ENCODE results near the gene SEPTIN2. TPM values are rescaled to one million over a fixed set of nuclear protein-coding genes. Genes with fewer than 3 reads are reported as not detected.

Gene SEPTIN2
- total RNA-seq, 2 donors from 2014 or later: 289 to 405 TPM

DNA sequence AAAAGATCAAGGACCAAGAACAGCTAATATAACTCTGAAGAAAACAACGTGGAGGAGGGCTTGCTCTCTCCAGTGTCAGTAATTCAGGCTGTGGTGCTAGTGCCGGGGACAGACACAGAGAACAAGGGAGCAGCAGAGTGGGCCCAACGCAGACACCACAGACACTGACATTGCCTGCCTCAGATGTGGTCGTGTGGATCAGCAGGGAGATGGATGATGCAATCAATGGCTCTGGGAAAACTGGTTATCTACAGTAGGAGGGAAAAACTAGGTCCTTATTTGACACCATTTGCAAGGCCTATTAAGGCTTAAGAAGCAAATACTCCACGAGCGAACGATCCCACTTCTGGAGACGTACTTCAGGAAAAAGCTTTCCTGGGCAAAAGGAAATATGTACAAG lies 36.3 kb upstream of the SEPTIN2 start:
- DNase-seq (ENCODE audit: low spot score): no peak
- Histone ChIP-seq H3K4me1 (ENCODE audit: control insufficient read depth in 1 of 2, low read depth in 2 of 2) (no peaks in the 10 kb centered on the region), H3K9me3 (no peaks in the 10 kb centered on the region), H3K27me3 (replicated peaks; ENCODE audit: insufficient read depth) (no peaks in the 10 kb centered on the region), H3K36me3 (no peaks in the 10 kb centered on the region), H3K27ac (no peak overlapping the region), H3K4me3 (no peak overlapping the region)
- TF ChIP-seq, protein P1, sequence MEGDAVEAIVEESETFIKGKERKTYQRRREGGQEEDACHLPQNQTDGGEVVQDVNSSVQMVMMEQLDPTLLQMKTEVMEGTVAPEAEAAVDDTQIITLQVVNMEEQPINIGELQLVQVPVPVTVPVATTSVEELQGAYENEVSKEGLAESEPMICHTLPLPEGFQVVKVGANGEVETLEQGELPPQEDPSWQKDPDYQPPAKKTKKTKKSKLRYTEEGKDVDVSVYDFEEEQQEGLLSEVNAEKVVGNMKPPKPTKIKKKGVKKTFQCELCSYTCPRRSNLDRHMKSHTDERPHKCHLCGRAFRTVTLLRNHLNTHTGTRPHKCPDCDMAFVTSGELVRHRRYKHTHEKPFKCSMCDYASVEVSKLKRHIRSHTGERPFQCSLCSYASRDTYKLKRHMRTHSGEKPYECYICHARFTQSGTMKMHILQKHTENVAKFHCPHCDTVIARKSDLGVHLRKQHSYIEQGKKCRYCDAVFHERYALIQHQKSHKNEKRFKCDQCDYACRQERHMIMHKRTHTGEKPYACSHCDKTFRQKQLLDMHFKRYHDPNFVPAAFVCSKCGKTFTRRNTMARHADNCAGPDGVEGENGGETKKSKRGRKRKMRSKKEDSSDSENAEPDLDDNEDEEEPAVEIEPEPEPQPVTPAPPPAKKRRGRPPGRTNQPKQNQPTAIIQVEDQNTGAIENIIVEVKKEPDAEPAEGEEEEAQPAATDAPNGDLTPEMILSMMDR (IDR thresholded peaks at IDR 0.05): no peak
- ATAC-seq (ENCODE audit: insufficient number of reproducible peaks, low FRiP score, low read depth): no peak

DNA sequence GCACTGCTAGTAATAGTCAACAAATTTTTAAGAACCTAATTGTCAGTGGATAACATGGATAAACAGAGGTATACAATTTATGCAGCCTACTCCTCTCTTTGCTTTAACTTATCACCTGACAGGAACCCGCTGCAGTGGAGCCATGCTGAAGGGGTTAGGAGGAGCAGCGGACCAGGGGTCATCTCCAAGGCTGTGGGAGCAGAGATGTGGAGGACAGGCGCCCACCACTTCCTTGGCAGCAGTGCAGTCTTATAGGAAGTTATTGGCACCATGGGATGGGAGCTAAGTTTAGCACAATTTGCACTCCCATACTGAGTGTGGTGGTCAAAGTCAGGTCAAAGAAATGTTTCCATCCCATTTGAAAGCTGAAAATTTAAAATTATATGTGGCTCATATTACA lies 35.9 kb upstream of the SEPTIN2 start:
- TF ChIP-seq, protein P1 (IDR thresholded peaks at IDR 0.05): no peak
- Histone ChIP-seq H3K4me1 (ENCODE audit: control insufficient read depth in 1 of 2, low read depth in 2 of 2) (no peaks in the 10 kb centered on the region), H3K27me3 (replicated peaks; ENCODE audit: insufficient read depth) (no peaks in the 10 kb centered on the region), H3K9me3 (no peaks in the 10 kb centered on the region), H3K36me3 (no peaks in the 10 kb centered on the region), H3K4me3 (no peak overlapping the region), H3K27ac (no peak overlapping the region)
- ATAC-seq (ENCODE audit: insufficient number of reproducible peaks, low FRiP score, low read depth) (no peak), DNase-seq (ENCODE audit: low spot score) (no peak)

DNA sequence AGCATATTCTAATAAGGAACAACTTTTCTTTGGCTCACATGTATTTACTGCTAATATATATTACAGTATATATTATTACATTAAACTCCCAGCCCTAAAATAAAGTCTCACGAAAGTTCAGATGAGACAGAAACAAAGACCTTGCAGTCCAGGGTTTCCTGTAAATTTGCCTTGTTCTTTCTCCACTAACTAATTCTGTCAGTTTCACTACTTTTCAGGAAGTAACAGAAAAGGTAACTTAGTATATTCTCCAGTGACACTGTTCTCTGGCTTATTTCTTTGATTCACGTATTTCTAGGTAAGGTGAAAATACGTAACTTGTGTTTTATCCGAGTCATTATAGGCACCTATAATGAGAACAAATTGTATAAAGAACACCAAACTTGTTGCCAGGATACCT lies 35.4 kb upstream of the SEPTIN2 start:
- Histone ChIP-seq H3K27me3 (replicated peaks; ENCODE audit: insufficient read depth) (no peaks in the 10 kb centered on the region), H3K27ac (no peak overlapping the region), H3K4me3 (no peak overlapping the region), H3K4me1 (ENCODE audit: control insufficient read depth in 1 of 2, low read depth in 2 of 2) (no peaks in the 10 kb centered on the region), H3K36me3 (no peaks in the 10 kb centered on the region), H3K9me3 (no peaks in the 10 kb centered on the region)
- no peak for DNase-seq (ENCODE audit: low spot score)
- ATAC-seq (ENCODE audit: insufficient number of reproducible peaks, low FRiP score, low read depth): no peak
- TF ChIP-seq, protein P1 (IDR thresholded peaks at IDR 0.05): no peak

DNA sequence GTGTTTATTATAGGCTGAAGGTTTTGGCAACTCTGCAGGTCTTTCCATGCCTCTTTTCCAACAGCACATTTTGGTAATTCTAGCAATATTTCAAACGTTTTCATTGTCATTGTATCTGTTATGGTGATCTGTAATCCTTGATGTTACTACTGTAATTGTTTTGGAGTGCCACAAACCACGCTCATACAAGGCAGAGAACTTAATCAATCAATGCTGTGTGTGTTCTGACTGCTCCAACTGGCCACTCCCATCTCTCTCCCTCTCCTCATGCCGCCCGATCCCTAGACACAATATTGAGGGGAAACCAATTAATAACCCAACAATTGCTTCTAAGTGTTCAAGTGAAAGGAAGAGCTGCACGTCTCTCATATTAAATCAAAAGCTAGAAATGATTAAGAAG lies 33.2 kb upstream of the SEPTIN2 start:
- TF ChIP-seq, protein P1 (IDR thresholded peaks at IDR 0.05): no peak
- Histone ChIP-seq H3K27ac (no peak overlapping the region), H3K27me3 (replicated peaks; ENCODE audit: insufficient read depth) (no peaks in the 10 kb centered on the region), H3K36me3 (no peaks in the 10 kb centered on the region), H3K9me3 (no peaks in the 10 kb centered on the region), H3K4me3 (no peak overlapping the region), H3K4me1 (ENCODE audit: control insufficient read depth in 1 of 2, low read depth in 2 of 2) (no peaks in the 10 kb centered on the region)
- DNase-seq (ENCODE audit: low spot score): no peak
- no peak for ATAC-seq (ENCODE audit: insufficient number of reproducible peaks, low FRiP score, low read depth)

DNA sequence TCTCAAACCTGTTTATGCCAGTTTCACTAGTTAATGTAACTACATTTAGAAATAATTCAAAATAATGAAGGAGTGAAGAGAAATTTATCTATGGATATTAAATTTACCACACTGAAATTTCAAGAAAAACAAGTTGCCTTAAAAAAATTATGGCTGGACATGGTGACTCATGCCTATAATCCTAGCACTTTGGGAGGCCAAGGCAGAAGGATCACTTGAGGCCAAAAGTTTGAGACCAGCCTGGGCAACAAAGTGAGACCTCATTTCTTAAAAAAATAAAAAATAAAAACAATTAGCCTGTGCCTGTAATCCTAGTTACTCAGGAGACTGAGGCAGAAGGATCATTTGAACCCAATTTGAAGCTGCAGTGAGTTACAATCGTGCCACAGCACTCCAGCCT lies 30.1 kb upstream of the SEPTIN2 start:
- Histone ChIP-seq H3K4me1 (ENCODE audit: control insufficient read depth in 1 of 2, low read depth in 2 of 2) (no peaks in the 10 kb centered on the region), H3K36me3 (no peaks in the 10 kb centered on the region), H3K27me3 (replicated peaks; ENCODE audit: insufficient read depth) (no peaks in the 10 kb centered on the region), H3K9me3 (no peaks in the 10 kb centered on the region), H3K27ac (no peak overlapping the region), H3K4me3 (no peak overlapping the region)
- ATAC-seq (ENCODE audit: insufficient number of reproducible peaks, low FRiP score, low read depth): no peak
- TF ChIP-seq, protein P1 (IDR thresholded peaks at IDR 0.05): no peak
- no peak for DNase-seq (ENCODE audit: low spot score)
